ENCODE results near the gene ERG28.

The ERG28 gene

DNA sequence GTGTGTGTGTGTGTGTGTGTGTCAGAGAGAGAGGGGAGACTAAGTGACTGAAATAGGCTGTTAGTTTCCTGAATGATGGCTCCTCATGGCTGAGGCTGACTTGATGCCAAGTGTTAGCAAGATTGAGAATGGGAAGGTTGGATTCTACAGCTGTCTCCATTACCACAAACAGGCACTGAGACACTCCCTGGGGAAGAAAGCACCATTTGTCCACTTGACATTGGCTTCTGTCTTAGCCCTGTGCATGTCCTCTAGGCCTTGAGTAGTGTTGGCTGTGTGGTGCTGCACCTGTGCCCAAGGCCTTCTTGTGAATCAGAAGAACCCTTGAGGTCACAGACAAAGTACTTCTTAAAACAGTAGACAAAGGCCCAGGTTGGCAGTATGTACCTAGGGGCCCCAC lies 15.6 kb downstream of the ERG28 start:
- H3K4me3 ChIP-seq (ENCODE audit: control insufficient read depth, low read depth, low read length), result no peak overlapping the region
- TF ChIP-seq, protein P1, sequence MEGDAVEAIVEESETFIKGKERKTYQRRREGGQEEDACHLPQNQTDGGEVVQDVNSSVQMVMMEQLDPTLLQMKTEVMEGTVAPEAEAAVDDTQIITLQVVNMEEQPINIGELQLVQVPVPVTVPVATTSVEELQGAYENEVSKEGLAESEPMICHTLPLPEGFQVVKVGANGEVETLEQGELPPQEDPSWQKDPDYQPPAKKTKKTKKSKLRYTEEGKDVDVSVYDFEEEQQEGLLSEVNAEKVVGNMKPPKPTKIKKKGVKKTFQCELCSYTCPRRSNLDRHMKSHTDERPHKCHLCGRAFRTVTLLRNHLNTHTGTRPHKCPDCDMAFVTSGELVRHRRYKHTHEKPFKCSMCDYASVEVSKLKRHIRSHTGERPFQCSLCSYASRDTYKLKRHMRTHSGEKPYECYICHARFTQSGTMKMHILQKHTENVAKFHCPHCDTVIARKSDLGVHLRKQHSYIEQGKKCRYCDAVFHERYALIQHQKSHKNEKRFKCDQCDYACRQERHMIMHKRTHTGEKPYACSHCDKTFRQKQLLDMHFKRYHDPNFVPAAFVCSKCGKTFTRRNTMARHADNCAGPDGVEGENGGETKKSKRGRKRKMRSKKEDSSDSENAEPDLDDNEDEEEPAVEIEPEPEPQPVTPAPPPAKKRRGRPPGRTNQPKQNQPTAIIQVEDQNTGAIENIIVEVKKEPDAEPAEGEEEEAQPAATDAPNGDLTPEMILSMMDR (IDR thresholded peaks at IDR 0.05; ENCODE audit: control insufficient read depth, insufficient read depth, low read depth, low read length, missing control alignments), result no peak
- no peak for DNase-seq (ENCODE audit: low read depth)

- no peak overlapping the region for H3K4me3 ChIP-seq (ENCODE audit: control insufficient read depth, low read depth, low read length)
- DNase-seq (ENCODE audit: low read depth), result no peak
- TF ChIP-seq, protein P1 (IDR thresholded peaks at IDR 0.05; ENCODE audit: control insufficient read depth, insufficient read depth, low read depth, low read length, missing control alignments), result no peak
These were observed 16.7 kb downstream of the ERG28 start for GRCh38 chr14:75643985-75644384.

GRCh38 chr14:75640876-75641275 lies 19.8 kb downstream of the ERG28 start:
- H3K4me3 ChIP-seq (ENCODE audit: control insufficient read depth, low read depth, low read length), result no peak overlapping the region
- TF ChIP-seq, protein P1 (IDR thresholded peaks at IDR 0.05; ENCODE audit: control insufficient read depth, insufficient read depth, low read depth, low read length, missing control alignments), result no peak
- no peak for DNase-seq (ENCODE audit: low read depth)

GRCh38 chr14:75636100-75636692 lies 24.5 kb downstream of the ERG28 start:
- DNase-seq (ENCODE audit: low read depth), result no peak
- TF ChIP-seq, protein P1 (IDR thresholded peaks at IDR 0.05; ENCODE audit: control insufficient read depth, insufficient read depth, low read depth, low read length, missing control alignments), result no peak
- H3K4me3 ChIP-seq (ENCODE audit: control insufficient read depth, low read depth, low read length), result no peak overlapping the region

DNA sequence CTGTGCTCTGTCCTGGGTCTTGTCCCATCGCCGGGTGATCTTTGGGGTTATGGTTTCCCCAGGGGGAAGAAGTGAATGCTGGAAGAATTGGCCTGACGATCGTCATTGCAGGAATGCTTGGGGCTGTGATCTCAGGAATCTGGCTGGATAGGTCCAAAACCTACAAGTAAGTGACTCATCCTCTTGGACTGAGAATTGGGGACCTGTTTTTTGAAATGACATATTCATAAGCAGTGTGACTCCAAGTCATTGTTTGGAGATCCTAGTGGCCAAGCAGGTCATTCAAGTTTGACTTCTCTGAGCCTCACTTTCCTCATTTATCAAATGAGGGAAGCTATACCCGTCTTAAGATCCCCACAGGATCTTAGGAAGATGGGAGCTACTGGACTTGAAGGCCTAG lies 25.8 kb downstream of the ERG28 start:
- no peak for DNase-seq (ENCODE audit: low read depth)
- TF ChIP-seq, protein P1 (IDR thresholded peaks at IDR 0.05; ENCODE audit: control insufficient read depth, insufficient read depth, low read depth, low read length, missing control alignments), result no peak
- no peak overlapping the region for H3K4me3 ChIP-seq (ENCODE audit: control insufficient read depth, low read depth, low read length)

GRCh38 chr14:75631453-75631831 lies 29.2 kb downstream of the ERG28 start:
- no peak overlapping the region for H3K4me3 ChIP-seq (ENCODE audit: control insufficient read depth, low read depth, low read length)
- no peak for DNase-seq (ENCODE audit: low read depth)
- TF ChIP-seq, protein P1 (IDR thresholded peaks at IDR 0.05; ENCODE audit: control insufficient read depth, insufficient read depth, low read depth, low read length, missing control alignments), result no peak
